VCaP (cell line): Measurements from ENCODE around the gene RPP25L.

Source experiments
- H3K27ac ChIP-seq: fragments of 450-650 bp; 2 replicates; pipeline ENCODE4 v1.5.1; 2017
- CTCF ChIP-seq: fragments of 450-650 bp; conservative IDR thresholded peaks from 2 replicates; pipeline ENCODE4 v1.5.1; 2017; ENCODE audit warnings: mild to moderate bottlenecking, moderate library complexity

The RPP25L gene

GRCh38 chr9:34572628-34573027, 39.3 kb downstream of the RPP25L start:
- no peak for TF ChIP-seq CTCF
- H3K27ac ChIP-seq = no peak overlapping the region

- no peak for TF ChIP-seq CTCF
- H3K27ac ChIP-seq = no peak overlapping the region
These were observed 39.8 kb downstream of the RPP25L start for GRCh38 chr9:34572092-34572491.

GRCh38 chr9:34571481-34571810, 40.5 kb downstream of the RPP25L start:
- no peak for TF ChIP-seq CTCF
- H3K27ac ChIP-seq = no peak overlapping the region

GRCh38 chr9:34570809-34571480, 41.0 kb downstream of the RPP25L start:
- no peak overlapping the region for H3K27ac ChIP-seq
- TF ChIP-seq CTCF = no peak

- no peak overlapping the region for H3K27ac ChIP-seq
- no peak for TF ChIP-seq CTCF
These were observed 41.5 kb downstream of the RPP25L start for GRCh38 chr9:34570376-34570775.

GRCh38 chr9:34568774-34569173, 43.1 kb downstream of the RPP25L start:
- TF ChIP-seq CTCF = no peak
- H3K27ac ChIP-seq = no peak overlapping the region

- no peak for TF ChIP-seq CTCF
- H3K27ac ChIP-seq = no peak overlapping the region
These were observed 43.8 kb downstream of the RPP25L start for GRCh38 chr9:34568133-34568532.
